GM12891 (cell line): ENCODE measurements around the gene OSCP1.

Source experiments
- DNase-seq: peaks from one replicate; pipeline ENCODE4 v3.0.0; 2011; ENCODE audit warnings: low spot score; ENCODE audit not compliant: insufficient read length
- FAIRE-seq: peaks from 2 replicates; lab custom pipeline; 2011; peaks lifted over from hg19 to GRCh38; lab: Jason Lieb, UNC
- PAX5 ChIP-seq: IDR thresholded peaks from 2 replicates; pipeline ENCODE4 v1.6.1; 2011; ENCODE audit warnings: low read length, moderate library complexity, mild to moderate bottlenecking; ENCODE audit not compliant: insufficient read depth, severe bottlenecking
- POLR2A ChIP-seq: IDR thresholded peaks from 2 replicates; pipeline ENCODE4 v1.6.1; 2011; ENCODE audit warnings: low read depth, low read length, control low read depth
- POLR2AphosphoS5 ChIP-seq: IDR thresholded peaks from 2 replicates; pipeline ENCODE4 v1.6.1; 2011; ENCODE audit warnings: low read depth, low read length, control low read depth
- POU2F2 ChIP-seq: IDR thresholded peaks from 2 replicates; pipeline ENCODE4 v1.6.1; 2011; ENCODE audit warnings: low read depth, mild to moderate bottlenecking, control low read depth, low read length, moderate library complexity
- SPI1 ChIP-seq: IDR thresholded peaks from 2 replicates; pipeline ENCODE4 v1.6.1; 2011; ENCODE audit warnings: low read depth, low read length, control low read depth
- TAF1 ChIP-seq: IDR thresholded peaks from 2 replicates; pipeline ENCODE4 v1.6.1; 2011; ENCODE audit warnings: low read depth, low read length, control low read depth

Gene OSCP1

DNA sequence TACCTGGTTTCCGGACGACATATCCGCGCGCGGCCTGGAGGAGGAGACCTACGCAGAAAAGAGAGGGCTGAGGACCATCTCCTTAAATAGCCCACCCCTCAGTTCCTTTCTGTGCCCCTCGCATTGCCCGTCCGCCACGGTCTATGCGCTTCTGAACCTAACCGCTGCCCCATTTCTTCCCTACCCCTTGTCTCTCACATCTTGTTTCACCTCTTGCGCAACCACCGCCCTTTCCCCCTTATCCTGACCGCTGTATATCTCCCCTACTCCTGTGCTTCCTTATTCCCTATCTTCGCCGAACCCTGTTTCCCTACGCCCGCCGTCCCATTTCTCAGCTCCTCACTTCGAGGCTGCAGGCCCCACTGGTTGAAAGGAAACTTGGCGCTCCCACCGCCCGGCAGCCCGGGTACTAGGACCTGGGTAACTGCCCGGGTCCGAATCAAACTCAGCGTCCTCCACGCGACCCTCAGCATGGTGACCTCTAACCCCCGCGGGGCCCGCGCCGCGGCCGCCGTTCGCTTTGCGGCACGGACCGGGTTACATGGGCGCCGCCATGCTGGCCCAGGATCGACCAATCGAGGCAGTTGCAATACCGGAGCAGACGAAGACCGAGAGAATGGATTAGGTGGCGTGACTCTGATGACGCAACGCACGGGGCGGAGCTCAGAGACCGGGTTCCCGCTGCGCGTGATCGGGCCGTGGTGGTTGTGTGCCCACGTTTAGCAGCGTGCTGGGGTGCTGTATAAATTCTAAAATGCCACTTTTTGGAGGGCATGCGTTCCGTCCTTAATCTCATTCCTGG is 13.8 kb upstream of the OSCP1 start, which contains the start of gene MRPS15:
MRPS15 (minus strand) TSS at position 582 of the 802 bp plus-strand sequence; CDS start at position 473, 109 bp downstream.
- FAIRE-seq, result peak; percentile 99
- peak; percentile 87 for DNase-seq

DNA sequence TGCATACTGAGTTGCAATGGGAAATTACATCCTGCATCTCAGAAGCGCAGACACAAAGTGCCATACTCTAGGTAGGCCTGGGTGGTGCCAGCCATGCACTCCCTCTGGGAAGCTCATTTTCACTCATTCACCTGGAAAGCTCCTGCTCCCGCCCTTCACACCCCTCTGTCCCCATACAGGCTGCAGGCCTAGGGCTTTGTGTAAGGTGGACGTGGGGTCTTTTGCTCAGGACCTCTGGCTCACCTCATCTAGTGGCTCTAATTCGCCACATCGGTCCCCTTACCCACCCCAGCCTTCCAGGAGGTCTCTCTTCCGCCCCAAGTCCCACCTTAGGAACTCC is 13.2 kb upstream of the OSCP1 start:
- FAIRE-seq, result peak; percentile 5
- no peak for DNase-seq

More for the DNA sequence above, 13.8 kb upstream of the OSCP1 start, which contains the start of gene MRPS15:
- TF ChIP-seq PAX5 (peak; percentile 20), POLR2A (peak; percentile 87), POLR2AphosphoS5 (peak; percentile 96), POU2F2 (peak; percentile 87), SPI1 (no peak), TAF1 (peak; percentile 86)

GRCh38 chr1:36458910-36459309 is 8.7 kb upstream of the OSCP1 start:
- FAIRE-seq (no peak), DNase-seq (no peak)

More for the DNA sequence above, 13.2 kb upstream of the OSCP1 start:
- TF ChIP-seq PAX5, result no peak
- TF ChIP-seq TAF1, result no peak
- TF ChIP-seq POU2F2, result no peak
- no peak for TF ChIP-seq POLR2A
- no peak for TF ChIP-seq SPI1
- TF ChIP-seq POLR2AphosphoS5, result no peak

DNA sequence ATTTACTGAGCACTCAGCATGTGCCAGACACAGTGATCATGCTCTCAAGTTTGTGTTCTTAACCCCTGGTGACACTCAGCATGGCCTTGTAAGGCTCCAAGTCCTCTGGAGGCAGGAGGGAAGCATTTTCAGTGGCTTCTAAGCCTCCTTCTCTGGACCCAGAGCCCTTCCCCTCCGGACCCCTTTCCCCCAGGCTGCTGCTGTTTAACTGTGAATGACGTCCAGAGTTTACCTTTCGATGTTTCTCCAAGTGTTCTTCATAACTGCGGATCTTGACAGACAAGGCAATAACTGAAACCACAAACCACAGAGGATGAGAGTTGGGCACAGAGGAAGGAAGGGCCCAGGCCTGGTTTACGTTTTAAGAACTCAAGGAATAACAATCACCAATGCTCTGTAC is 7.4 kb upstream of the OSCP1 start:
- DNase-seq (no peak), FAIRE-seq (peak; percentile 82)
- TF ChIP-seq POLR2A (no peak), SPI1 (no peak), TAF1 (no peak), PAX5 (no peak), POLR2AphosphoS5 (no peak), POU2F2 (no peak)

More at GRCh38 chr1:36458910-36459309, 8.7 kb upstream of the OSCP1 start:
- no peak for TF ChIP-seq PAX5
- TF ChIP-seq SPI1, result no peak
- TF ChIP-seq POLR2A, result no peak
- TF ChIP-seq POU2F2, result no peak
- no peak for TF ChIP-seq TAF1
- TF ChIP-seq POLR2AphosphoS5, result no peak

DNA sequence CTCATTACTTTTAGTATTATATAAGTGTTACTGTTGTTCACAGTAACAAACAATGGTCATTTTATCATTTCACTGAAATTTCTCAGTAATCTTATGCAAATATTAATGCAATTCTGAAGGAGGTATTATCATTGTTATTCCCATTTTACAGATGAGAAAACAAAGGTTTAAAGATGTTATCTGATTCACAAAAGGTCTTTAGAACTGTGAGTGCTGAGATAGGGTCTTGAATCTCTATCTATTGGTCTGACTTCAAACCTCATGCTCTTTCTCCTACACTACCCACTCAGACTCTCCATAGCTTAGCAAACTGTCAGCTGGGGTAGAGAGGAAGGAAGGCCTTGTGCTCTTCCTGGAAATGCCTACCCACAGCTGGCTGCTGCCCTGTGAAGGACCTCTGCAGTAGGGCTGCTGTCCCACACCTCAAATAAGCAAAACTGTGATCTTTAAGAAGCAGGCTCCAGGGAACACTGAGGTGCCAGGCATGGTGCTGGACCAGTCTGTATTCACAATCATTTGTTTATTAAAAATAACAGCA is 6.2 kb upstream of the OSCP1 start:
- TF ChIP-seq POLR2A (no peak), PAX5 (no peak), POU2F2 (no peak), SPI1 (no peak), POLR2AphosphoS5 (no peak), TAF1 (no peak)
- no peak for DNase-seq
- no peak for FAIRE-seq

DNA sequence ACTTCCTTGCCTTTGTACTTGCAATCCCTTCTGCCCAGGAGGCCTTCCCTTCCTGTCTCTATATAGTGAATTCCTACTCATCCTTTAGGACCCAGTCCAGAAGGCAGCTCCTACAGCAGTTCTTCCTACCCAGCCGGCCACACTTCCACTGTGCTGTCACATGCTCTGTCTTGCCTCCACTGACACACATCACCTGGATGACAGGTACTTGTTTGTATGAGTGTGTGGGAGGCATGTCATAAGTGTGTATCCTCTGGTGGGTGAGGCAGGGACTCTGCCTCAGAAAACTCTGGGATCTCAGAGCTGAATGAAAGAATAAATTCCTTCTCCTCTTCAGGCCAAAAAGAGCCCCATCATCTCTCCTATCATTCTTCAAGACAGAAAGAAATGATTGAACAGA is 5.1 kb upstream of the OSCP1 start:
- FAIRE-seq, result peak; percentile 13
- TF ChIP-seq TAF1, result no peak
- TF ChIP-seq PAX5, result no peak
- no peak for TF ChIP-seq POLR2AphosphoS5
- TF ChIP-seq POU2F2, result no peak
- TF ChIP-seq SPI1, result no peak
- TF ChIP-seq POLR2A, result no peak
- DNase-seq, result no peak

GRCh38 chr1:36453600-36454388 is 3.5 kb upstream of the OSCP1 start:
- FAIRE-seq (no peak), DNase-seq (no peak)
- no peak for TF ChIP-seq POLR2AphosphoS5
- TF ChIP-seq POU2F2, result no peak
- no peak for TF ChIP-seq SPI1
- TF ChIP-seq PAX5, result no peak
- TF ChIP-seq POLR2A, result no peak
- no peak for TF ChIP-seq TAF1

- TF ChIP-seq POLR2AphosphoS5 (no peak), TAF1 (no peak), POLR2A (no peak), PAX5 (no peak), SPI1 (no peak), POU2F2 (no peak)
- DNase-seq (no peak), FAIRE-seq (no peak)
Measured at GRCh38 chr1:36453051-36453450, 2.8 kb upstream of the OSCP1 start.

- no peak for TF ChIP-seq TAF1
- TF ChIP-seq POU2F2, result no peak
- FAIRE-seq, result no peak
- DNase-seq, result no peak
Measured at GRCh38 chr1:36450919-36451305, 661 bp upstream of the OSCP1 start.
